Neural cell (in vitro differentiated cells): ENCODE results near the gene PDE2A. TPM values are rescaled to one million over a fixed set of nuclear protein-coding genes. Genes with fewer than 3 reads are reported as not detected.

Experiments
- H2AFZ ChIP-seq: fragments of 200-600, 300-800 bp; sonication (generic), shearing (Covaris generic); 2 replicates; pipeline ENCODE4 v1.6.0; 2014; ENCODE audit warnings: low read depth, mild to moderate bottlenecking, antibody characterized with exemption, low read length, moderate library complexity
- H3F3A ChIP-seq: fragments of 200-600 bp; shearing (Covaris generic); 2 replicates; pipeline ENCODE4 v1.6.1; 2016; ENCODE audit warnings: mild to moderate bottlenecking, moderate library complexity, mixed read lengths, antibody characterized with exemption, low read length; ENCODE audit not compliant: insufficient read depth, poor library complexity, severe bottlenecking
- H3K27ac ChIP-seq: fragments of 200-600, 300-800 bp; sonication (generic), shearing (Covaris generic); 2 replicates; pipeline ENCODE4 v1.5.1; 2014; ENCODE audit warnings: mild to moderate bottlenecking, low read length, moderate library complexity
- H3K27me3 ChIP-seq: fragments of 300-800, 200-600 bp; sonication (generic), shearing (Covaris generic); 2 replicates; pipeline ENCODE4 v1.6.0; 2014; ENCODE audit warnings: mild to moderate bottlenecking, low read depth, low read length, moderate library complexity; ENCODE audit not compliant: insufficient read depth
- H3K36me3 ChIP-seq: fragments of 300-800, 200-600 bp; sonication (generic), shearing (Covaris generic); 2 replicates; pipeline ENCODE4 v1.5.1; 2014; ENCODE audit warnings: mild to moderate bottlenecking, antibody characterized with exemption, low read length, moderate library complexity; ENCODE audit not compliant: insufficient read depth
- H3K4me2 ChIP-seq: fragments of 300-800, 200-600 bp; sonication (generic), shearing (Covaris generic); 2 replicates; pipeline ENCODE4 v1.6.0; 2014; ENCODE audit warnings: mild to moderate bottlenecking, low read length
- H3K4me3 ChIP-seq: fragments of 300-800, 200-600 bp; sonication (generic), shearing (Covaris generic); 2 replicates; pipeline ENCODE4 v1.5.1; 2014; ENCODE audit warnings: mild to moderate bottlenecking, low read length, moderate library complexity
- H3K79me2 ChIP-seq: fragments of 200-600 bp; shearing (Covaris generic); replicated peaks from 2 replicates; pipeline ENCODE4 v1.6.0; 2014; ENCODE audit warnings: mild to moderate bottlenecking, low read length, moderate library complexity; ENCODE audit not compliant: insufficient read depth
- H3K9ac ChIP-seq: fragments of 300-800, 200-600 bp; sonication (generic), shearing (Covaris generic); 2 replicates; pipeline ENCODE4 v1.6.1; 2016; ENCODE audit warnings: mild to moderate bottlenecking, low read length, mixed read lengths
- H3K9me2 ChIP-seq: fragments of 200-600 bp; shearing (Covaris generic); 2 replicates; pipeline ENCODE4 v1.6.1; 2016; ENCODE audit warnings: mild to moderate bottlenecking, low read length, mixed read lengths; ENCODE audit not compliant: insufficient read depth
- H3K9me3 ChIP-seq: fragments of 200-600, 300-800 bp; sonication (generic), shearing (Covaris generic); 2 replicates; pipeline ENCODE4 v1.6.1; 2016; ENCODE audit warnings: mild to moderate bottlenecking, mixed run types, low read length, moderate library complexity, mixed read lengths
- H4K20me1 ChIP-seq: fragments of 200-600 bp; shearing (Covaris generic); 2 replicates; pipeline ENCODE4 v1.6.1; 2016; ENCODE audit warnings: mild to moderate bottlenecking, mixed run types; ENCODE audit not compliant: insufficient read depth
- EP300 ChIP-seq: fragments of 450-650 bp; conservative IDR thresholded peaks from 2 replicates; pipeline ENCODE4 v1.6.1; 2014; ENCODE audit warnings: antibody characterized with exemption, mild to moderate bottlenecking, moderate library complexity; ENCODE audit not compliant: poor library complexity, severe bottlenecking
- EZH2 ChIP-seq: fragments of 200-600, 300-800 bp; shearing (Covaris generic), sonication (generic); IDR thresholded peaks from 2 replicates; pipeline ENCODE4 v1.6.1; 2014; ENCODE audit warnings: antibody characterized with exemption, low read length, borderline replicate concordance, mild to moderate bottlenecking; ENCODE audit not compliant: insufficient read depth, poor library complexity, severe bottlenecking
- MXI1 ChIP-seq: fragments of 450-650 bp; conservative IDR thresholded peaks from 2 replicates; pipeline ENCODE4 v1.6.1; 2014; ENCODE audit warnings: antibody characterized with exemption, mild to moderate bottlenecking; ENCODE audit not compliant: poor library complexity, severe bottlenecking
- POLR2AphosphoS5 ChIP-seq: IDR thresholded peaks from 2 replicates; pipeline ENCODE4 v1.6.1; 2012
- RAD21 ChIP-seq: fragments of 450-650 bp; conservative IDR thresholded peaks from 2 replicates; pipeline ENCODE4 v1.6.1; 2014; ENCODE audit warnings: antibody characterized with exemption, mild to moderate bottlenecking, moderate library complexity
- REST ChIP-seq: IDR thresholded peaks from 2 replicates; pipeline ENCODE4 v1.6.1; 2012; ENCODE audit warnings: borderline replicate concordance
- SMC3 ChIP-seq: fragments of 450-650 bp; conservative IDR thresholded peaks from 2 replicates; pipeline ENCODE4 v1.6.1; 2014; ENCODE audit warnings: antibody characterized with exemption, mild to moderate bottlenecking, moderate library complexity; ENCODE audit not compliant: poor library complexity
- TAF1 ChIP-seq: IDR thresholded peaks from 2 replicates; pipeline ENCODE4 v1.6.1; 2012; ENCODE audit warnings: low read depth
- polyA plus RNA-seq: library from polyadenylated mRNA; depleted of rRNA; stranded (reverse); fragments of >200 nt; gene quantifications from 2 replicates; pipeline ENCODE4 v1.2.3, GENCODE V29; 2014
- TF ChIP-seq, protein P1 (sequence below): fragments of 450-650 bp; IDR thresholded peaks from 2 replicates; pipeline ENCODE4 v1.5.1; 2014; ENCODE audit warnings: antibody characterized with exemption, mild to moderate bottlenecking, moderate library complexity; ENCODE audit not compliant: poor library complexity, severe bottlenecking

Gene PDE2A
- polyA plus RNA-seq, 1 donor from 2014 or later = 11.6 TPM

GRCh38 chr11:72626414-72626936 is 47.7 kb downstream of the PDE2A start:
- H2AFZ ChIP-seq = no peak overlapping the region
- H3K27ac ChIP-seq = no peak overlapping the region
- H3K27me3 ChIP-seq = no peaks in the 10 kb centered on the region
- no peaks in the 10 kb centered on the region for H3K9me3 ChIP-seq
- H3K36me3 ChIP-seq = no peaks in the 10 kb centered on the region
- no peaks in the 10 kb centered on the region for H3K79me2 ChIP-seq
- H3K9me2 ChIP-seq = no peaks in the 10 kb centered on the region
- TF ChIP-seq EZH2 (no peak), EP300 (no peak), RAD21 (no peak), SMC3 (no peak), TAF1 (no peak), MXI1 (no peak), REST (no peak), POLR2AphosphoS5 (no peak)
- TF ChIP-seq, protein P1, sequence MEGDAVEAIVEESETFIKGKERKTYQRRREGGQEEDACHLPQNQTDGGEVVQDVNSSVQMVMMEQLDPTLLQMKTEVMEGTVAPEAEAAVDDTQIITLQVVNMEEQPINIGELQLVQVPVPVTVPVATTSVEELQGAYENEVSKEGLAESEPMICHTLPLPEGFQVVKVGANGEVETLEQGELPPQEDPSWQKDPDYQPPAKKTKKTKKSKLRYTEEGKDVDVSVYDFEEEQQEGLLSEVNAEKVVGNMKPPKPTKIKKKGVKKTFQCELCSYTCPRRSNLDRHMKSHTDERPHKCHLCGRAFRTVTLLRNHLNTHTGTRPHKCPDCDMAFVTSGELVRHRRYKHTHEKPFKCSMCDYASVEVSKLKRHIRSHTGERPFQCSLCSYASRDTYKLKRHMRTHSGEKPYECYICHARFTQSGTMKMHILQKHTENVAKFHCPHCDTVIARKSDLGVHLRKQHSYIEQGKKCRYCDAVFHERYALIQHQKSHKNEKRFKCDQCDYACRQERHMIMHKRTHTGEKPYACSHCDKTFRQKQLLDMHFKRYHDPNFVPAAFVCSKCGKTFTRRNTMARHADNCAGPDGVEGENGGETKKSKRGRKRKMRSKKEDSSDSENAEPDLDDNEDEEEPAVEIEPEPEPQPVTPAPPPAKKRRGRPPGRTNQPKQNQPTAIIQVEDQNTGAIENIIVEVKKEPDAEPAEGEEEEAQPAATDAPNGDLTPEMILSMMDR = no peak
- H3K4me3 ChIP-seq = no peak overlapping the region
- no peak overlapping the region for H3K4me2 ChIP-seq
- no peak overlapping the region for H3K9ac ChIP-seq
- H4K20me1 ChIP-seq = no peaks in the 10 kb centered on the region
- H3F3A ChIP-seq = no peaks in the 10 kb centered on the region

GRCh38 chr11:72625691-72626413 is 48.4 kb downstream of the PDE2A start:
- Histone ChIP-seq H3F3A (no peaks in the 10 kb centered on the region), H3K27ac (no peak overlapping the region), H3K9ac (no peak overlapping the region), H3K9me3 (no peaks in the 10 kb centered on the region), H3K36me3 (no peaks in the 10 kb centered on the region), H3K4me3 (no peak overlapping the region), H3K9me2 (no peaks in the 10 kb centered on the region), H2AFZ (no peak overlapping the region), H3K4me2 (no peak overlapping the region), H4K20me1 (no peaks in the 10 kb centered on the region), H3K27me3 (no peaks in the 10 kb centered on the region), H3K79me2 (no peaks in the 10 kb centered on the region)
- no peak for TF ChIP-seq REST
- TF ChIP-seq, protein P1 = no peak
